NCI-H345 treated with DMSO at 0.1 percent for 48 hours (cell line): ENCODE results near the gene ZNF536.
"Not testable (repeated sequence)": the region's sequence is repeated elsewhere in the genome, so short reads cannot be mapped to it uniquely, and the experiment has no call there.

Source experiments
- DNase-seq: peaks from one replicate; lab custom pipeline; 2025; ENCODE audit not compliant: unreplicated experiment; lab: John Stamatoyannopoulos, UW

ZNF536 gene

DNA sequence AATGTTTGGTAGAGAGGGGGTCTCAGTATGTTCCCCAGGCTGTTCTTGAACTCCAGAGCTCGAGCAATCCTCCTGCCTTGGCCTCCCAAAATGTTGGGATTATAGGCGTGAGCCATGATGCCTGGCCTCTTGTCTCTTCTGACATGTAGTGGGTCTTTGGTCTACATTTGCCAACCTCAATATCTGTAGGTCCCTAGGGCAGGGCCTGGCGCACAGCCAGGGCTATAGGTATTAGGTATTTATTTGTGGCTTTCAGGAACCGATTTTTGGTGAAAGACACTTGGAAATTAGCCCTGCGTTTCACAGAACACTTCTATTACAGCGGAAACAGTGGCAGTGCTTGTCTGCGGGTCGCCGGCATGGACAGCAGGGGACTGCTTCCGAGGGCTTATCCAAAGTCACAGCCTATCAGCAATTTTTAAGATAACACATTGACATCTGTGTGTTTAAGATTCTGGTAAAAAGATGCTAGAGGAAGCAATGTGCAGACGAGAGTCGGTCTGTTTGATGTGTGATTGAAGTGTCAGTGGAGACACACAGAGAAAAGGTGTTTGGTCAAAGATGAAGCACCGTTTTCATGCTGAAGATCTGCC lies 14.5 kb downstream of the ZNF536 start:
- DNase-seq, result no peak

DNA sequence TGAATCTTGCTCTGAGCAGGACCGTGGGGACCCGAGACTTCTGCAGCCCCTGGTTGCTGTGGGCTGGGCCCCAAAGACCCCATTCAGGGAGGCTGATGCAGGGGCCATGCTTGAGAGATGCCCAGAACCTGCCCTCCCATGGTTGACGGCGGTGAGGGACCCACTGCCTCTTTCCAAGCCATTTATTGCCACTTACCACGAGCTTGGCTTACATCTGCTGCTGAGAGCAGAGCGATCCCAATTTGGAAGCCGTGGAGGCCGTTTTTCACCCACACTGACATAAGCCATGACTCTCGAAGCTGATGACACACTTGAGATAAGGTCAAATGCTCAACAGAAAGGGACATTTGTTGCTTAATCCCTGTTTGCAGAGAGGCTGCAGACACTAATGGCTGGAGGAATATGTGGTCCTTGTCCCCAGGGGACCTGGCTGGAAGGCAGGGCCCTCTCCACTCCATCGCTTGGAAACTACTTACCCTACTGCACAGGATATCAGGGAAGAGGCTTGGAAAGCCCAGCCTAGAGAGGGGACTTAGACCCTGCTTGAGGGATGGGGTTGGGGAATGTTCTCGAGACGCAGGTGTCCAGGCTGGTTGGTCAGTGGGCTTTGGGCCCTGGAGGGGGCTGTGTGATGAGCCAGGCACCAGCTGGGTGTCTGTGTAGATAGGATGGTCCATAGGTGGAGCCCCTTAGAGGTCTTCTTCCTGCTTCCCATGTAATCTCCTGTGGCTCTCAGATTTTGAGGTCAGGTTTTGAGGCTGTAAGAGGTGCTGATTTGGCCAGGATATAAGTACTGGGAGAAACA lies 15.3 kb downstream of the ZNF536 start:
- DNase-seq, result no peak

DNA sequence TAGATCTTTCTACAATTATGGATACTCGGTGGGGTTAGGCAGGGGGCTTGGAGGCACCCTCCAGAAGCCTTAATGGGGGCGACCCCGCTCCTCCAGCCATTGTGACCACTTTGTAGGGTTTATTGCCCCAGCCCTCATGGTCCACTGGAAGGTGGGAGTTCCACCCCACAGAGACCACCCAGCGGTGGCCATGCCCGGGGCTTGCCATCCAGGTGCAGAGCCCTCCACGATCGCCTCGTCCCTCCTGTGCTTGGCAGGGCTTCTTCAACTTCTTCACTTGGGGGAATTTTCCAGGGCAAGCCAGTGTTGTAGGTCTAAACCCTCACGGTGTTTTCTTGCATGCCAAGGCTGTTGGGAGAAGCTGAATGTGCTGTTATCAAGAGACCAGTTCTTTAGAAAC lies 16.1 kb downstream of the ZNF536 start:
- DNase-seq, result no peak

DNA sequence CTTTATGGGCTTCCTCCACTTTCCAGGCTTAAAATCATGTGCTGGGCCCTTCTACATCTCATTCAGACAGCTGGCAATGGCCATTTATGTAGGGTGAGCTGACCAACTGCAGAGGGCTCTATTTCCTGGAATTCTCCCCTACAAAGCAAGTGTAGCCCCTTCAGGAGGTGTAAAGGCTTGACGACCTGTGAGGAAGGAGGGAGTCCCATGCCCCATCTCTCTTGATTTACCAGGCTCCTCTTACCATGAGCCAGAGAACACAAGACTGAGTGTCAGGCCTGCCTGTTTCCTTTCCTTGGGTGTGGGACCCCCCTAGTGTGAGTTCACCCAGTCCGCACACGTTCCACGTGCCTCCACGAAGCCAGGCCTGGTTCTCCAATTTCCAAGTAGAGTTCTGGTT lies 16.6 kb downstream of the ZNF536 start:
- DNase-seq, result no peak

DNA sequence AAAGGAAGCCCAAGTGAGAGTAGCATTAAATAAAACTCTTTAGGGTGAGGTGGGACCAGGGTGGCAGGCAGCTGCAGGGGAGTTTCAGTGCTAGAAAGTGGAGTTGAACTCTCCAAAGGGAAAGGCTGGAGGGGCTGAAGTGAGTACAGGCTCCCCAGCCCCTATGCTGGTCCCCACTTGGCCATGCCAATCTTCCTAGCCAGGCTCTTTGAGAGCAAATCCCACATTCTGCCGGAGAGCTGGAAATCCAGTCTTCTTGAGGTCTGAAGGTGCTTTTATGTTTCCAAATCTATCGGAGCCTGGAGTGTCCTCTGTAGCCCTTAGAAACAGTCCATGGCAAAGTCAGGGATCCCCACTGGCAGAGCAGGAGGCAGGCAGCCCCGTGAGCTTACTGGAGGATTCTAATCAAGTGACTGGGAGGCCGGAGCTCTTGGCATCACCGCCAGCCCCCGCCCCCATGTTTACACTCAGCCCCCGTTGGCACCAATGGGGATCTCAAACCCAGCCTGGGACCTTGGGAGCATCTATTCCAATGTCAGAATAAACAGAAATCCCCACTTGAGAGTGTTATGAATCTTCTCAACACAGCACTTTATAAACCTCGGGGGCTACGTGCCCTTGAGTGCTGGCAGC lies 18.3 kb downstream of the ZNF536 start:
- no peak for DNase-seq

DNA sequence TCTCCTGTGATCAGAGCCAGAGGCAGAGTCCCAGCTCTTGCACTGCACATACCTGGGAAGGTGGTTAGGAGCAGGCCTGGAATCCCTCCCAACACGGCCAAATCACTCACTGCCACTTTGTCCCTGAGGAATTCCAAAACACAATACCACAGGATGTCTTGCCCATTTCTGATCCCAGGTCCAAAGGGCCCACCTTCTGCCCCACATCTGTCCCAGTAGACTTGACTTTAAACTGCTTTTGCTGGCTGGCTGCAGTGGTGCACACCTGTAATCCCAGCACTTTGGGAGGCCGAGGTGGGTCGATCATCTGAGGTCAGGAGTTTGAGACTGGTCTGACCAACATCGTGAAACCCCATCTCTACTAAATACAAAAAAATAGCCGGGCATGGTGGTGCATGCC lies 18.9 kb downstream of the ZNF536 start:
- DNase-seq, result no peak

GRCh38 chr19:30391554-30392551 lies 19.7 kb downstream of the ZNF536 start:
- DNase-seq, result no peak

GRCh38 chr19:30393046-30393445 lies 20.9 kb downstream of the ZNF536 start:
- no peak for DNase-seq

GRCh38 chr19:30393729-30394480 lies 21.7 kb downstream of the ZNF536 start:
- DNase-seq, result no peak

DNA sequence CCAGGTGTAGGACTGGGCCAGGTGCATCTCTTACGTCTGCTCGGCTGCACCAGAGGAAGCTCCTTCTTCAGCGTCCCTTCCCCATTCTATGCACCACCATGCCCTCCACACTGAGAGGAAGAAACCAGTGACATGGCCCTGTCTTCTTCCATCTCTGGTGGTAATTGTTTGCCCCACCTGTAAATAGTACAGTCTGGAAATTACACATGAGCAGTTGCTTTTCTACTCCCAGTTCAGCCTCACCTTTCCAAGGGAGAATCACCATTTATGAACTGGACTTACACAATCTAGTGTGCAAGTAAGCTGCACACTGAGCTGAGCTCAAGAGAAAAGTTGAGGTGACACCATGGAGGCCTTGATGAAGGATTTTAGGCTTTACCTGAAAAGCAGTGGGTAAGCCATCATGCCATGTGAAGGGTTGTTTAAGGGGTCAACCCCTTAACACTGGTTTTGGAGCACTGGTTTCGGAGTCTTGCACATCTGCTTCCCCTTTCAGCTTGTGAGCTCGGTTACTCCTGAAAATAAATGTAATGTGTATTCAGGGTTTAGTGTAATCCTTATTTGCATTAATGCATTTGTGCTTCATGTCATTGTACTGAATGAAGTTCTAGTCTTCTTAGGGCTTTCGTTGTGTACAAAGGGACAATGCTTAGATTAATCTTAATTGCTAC lies 22.4 kb downstream of the ZNF536 start:
- no peak for DNase-seq

GRCh38 chr19:30395283-30395682 lies 23.1 kb downstream of the ZNF536 start:
- no peak for DNase-seq

- DNase-seq, result not testable (repeated sequence)
Measured at GRCh38 chr19:30398539-30398938, 26.4 kb downstream of the ZNF536 start.

- no peak for DNase-seq
Measured at GRCh38 chr19:30401956-30402355, 29.8 kb downstream of the ZNF536 start.

DNA sequence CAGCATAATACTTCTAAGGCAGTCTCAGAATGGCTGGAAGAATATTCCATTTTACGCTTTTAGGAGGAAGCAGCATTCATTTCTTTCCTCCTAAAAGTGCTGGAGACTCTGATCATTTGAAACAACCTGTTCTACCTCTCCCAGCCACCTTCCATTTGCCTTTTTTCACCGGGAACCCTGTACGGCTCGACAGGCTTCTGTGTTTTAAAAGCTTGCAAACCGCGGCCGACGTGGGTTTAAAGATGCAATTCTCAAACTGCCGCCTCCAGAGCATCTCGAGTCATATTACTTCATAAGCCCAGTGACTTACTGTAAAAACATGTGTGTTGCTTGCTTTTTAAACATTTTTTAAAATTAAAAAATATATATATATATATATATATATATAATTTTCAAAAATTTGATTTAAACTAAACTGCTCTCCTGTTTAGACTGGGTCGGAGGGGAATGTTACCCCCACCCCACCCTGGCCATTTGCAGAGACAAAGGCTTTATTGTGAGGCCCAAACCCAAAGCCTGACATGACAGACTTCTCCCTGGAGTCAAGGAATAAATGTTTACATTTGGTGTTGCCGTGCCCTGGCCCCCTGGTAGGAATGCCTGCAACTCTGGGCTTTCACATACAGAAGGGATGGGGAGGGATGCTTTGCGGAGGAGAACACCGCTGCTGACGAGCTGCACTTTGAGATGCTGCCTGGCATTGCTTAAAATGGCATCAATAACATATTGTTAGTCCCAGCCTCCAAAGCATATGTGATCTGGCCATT lies 30.4 kb downstream of the ZNF536 start:
- no peak for DNase-seq

GRCh38 chr19:30403203-30403985 lies 31.2 kb downstream of the ZNF536 start:
- no peak for DNase-seq

- DNase-seq, result no peak
Measured at GRCh38 chr19:30406220-30407067, 34.3 kb downstream of the ZNF536 start.

GRCh38 chr19:30407068-30407709 lies 35.0 kb downstream of the ZNF536 start:
- DNase-seq, result no peak
